Activated T-helper 17 cell treated with anti-CD3 and anti-CD28 coated beads, Interleukin-2, amount 50 U/mL, for 72 hours (primary cell): Measurements from ENCODE around the gene HOPX. TPM values are rescaled to one million over a fixed set of nuclear protein-coding genes. Genes with fewer than 3 reads are reported as not detected.
"Not testable (repeated sequence)": the region's sequence is repeated elsewhere in the genome, so short reads cannot be mapped to it uniquely, and the experiment has no call there.

ENCODE experiments used
- ATAC-seq: fragments of 150-1000 bp; cut with Tn5 transposase; replicated peaks from 2 replicates; pipeline ENCODE4 v1.10.0; 2021; ENCODE audit warnings: mild to moderate bottlenecking, moderate library complexity
- H3K27ac Mint-ChIP-seq: one replicate; pipeline ENCODE4 v1.8.0; 2022; ENCODE audit warnings: mixed read lengths
- H3K27me3 Mint-ChIP-seq: one replicate; pipeline ENCODE4 v1.8.0; 2022; ENCODE audit warnings: mixed read lengths
- H3K36me3 Mint-ChIP-seq: one replicate; pipeline ENCODE4 v1.8.0; 2022; ENCODE audit warnings: low read depth, mild to moderate bottlenecking, mixed read lengths
- H3K4me1 Mint-ChIP-seq: one replicate; pipeline ENCODE4 v1.8.0; 2022; ENCODE audit warnings: mixed read lengths
- H3K4me3 Mint-ChIP-seq: one replicate; pipeline ENCODE4 v1.8.0; 2022; ENCODE audit warnings: mild to moderate bottlenecking, mixed read lengths
- H3K9me3 Mint-ChIP-seq: one replicate; pipeline ENCODE4 v1.8.0; 2022; ENCODE audit warnings: mixed read lengths
- total RNA-seq, 2 donors: library from RNA; stranded (reverse); gene quantifications; one replicate each; pipeline ENCODE4 v1.2.3, GENCODE V29; 2022

HOPX gene
- total RNA-seq, 2 donors from 2014 or later: 53.6 to 118 TPM

DNA sequence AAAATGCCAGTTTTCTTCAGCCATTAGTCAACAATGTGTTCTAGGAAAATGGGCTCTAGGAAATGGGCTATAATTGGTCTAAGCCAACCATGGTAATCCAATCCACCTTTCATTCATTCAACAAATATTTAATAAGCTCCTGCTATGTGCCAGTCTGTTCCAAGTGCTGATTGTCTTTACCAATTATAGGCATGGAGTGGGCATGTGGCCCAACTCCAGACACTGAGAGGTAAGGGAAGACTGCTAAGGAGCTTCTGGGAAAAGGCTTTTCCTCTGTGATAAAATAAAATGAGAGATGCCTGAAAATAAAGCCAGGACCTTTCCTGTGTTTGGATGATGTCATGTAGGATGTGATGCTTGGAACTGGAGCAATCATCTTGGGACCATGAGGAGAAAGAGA lies 43.3 kb downstream of the HOPX start:
- no peak for ATAC-seq
- Mint-ChIP-seq H3K36me3 (no peaks in the 10 kb centered on the region), H3K9me3 (no peaks in the 10 kb centered on the region), H3K27me3 (no peaks in the 10 kb centered on the region), H3K27ac (no peak overlapping the region), H3K4me3 (peak overlapping the region; percentile 74), H3K4me1 (peaks cover 17% of the 10 kb centered on the region)

DNA sequence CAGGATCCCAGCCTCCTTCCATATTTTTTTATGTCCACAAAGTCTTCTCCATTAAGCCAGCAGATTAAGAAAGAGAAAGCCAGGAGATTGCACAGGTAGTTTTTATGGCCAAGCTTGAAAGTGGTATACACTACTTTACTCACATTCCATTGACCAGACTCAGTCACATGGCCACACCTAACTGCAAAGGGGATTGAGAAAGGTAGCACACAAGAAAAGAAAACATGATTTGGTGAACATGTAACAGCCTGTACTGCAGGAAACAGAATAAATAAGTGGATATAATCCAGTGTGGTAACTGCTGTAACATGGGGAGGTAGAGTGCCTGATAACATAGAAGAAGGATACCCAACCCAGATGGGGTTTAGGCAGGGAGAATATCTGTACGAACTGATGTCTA lies 43.9 kb downstream of the HOPX start:
- H3K27me3 Mint-ChIP-seq: no peaks in the 10 kb centered on the region
- H3K9me3 Mint-ChIP-seq: no peaks in the 10 kb centered on the region
- ATAC-seq: no peak
- H3K27ac Mint-ChIP-seq: no peak overlapping the region
- H3K4me1 Mint-ChIP-seq: peaks cover 17% of the 10 kb centered on the region
- H3K36me3 Mint-ChIP-seq: no peaks in the 10 kb centered on the region
- H3K4me3 Mint-ChIP-seq: no peak overlapping the region

DNA sequence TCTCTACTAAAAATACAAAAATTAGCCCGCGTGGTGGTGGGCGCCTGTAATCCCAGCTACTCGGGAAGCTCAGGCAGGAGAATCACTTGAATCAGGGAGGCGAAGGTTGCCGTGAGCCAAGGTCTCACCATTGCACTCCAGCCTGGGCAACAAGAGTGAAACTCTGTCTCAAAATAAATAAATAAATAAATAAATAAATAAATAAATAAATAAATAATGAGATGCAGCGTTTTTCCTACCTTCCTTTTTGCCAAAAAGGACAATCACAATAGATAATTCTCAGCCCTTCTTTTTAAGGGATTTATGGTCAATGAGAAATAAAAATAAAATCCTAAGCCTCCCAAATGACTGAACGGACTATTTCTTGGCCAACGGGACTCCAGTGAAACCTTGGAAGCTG lies 46.1 kb downstream of the HOPX start:
- H3K9me3 Mint-ChIP-seq, ATAC-seq, H3K4me3 Mint-ChIP-seq, H3K27ac Mint-ChIP-seq, H3K4me1 Mint-ChIP-seq, H3K27me3 Mint-ChIP-seq, H3K36me3 Mint-ChIP-seq: not testable (repeated sequence)

DNA sequence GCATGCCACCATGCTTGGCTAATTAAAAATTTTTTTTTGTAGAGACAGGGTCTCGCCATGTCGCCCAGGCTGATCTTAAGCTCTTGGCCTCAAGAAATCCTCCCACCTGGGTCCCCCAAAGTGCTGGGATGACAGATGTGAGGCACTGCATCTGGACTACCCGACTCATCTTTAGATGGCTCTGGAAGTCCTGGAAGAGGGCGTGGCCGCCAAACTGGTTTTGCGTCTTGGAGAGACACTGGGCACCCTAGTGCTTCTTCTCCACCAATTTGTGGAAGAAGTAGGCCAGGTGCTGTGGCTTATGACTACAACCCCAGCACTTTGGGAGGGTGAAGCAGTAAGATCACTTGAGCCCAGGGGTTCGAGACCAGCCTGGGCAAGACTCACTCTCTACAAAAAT lies 47.6 kb downstream of the HOPX start:
- no peak overlapping the region for H3K4me3 Mint-ChIP-seq
- peaks cover 4% of the 10 kb centered on the region for H3K4me1 Mint-ChIP-seq
- no peaks in the 10 kb centered on the region for H3K36me3 Mint-ChIP-seq
- ATAC-seq: no peak
- H3K9me3 Mint-ChIP-seq: no peaks in the 10 kb centered on the region
- H3K27ac Mint-ChIP-seq: no peak overlapping the region
- H3K27me3 Mint-ChIP-seq: no peaks in the 10 kb centered on the region

DNA sequence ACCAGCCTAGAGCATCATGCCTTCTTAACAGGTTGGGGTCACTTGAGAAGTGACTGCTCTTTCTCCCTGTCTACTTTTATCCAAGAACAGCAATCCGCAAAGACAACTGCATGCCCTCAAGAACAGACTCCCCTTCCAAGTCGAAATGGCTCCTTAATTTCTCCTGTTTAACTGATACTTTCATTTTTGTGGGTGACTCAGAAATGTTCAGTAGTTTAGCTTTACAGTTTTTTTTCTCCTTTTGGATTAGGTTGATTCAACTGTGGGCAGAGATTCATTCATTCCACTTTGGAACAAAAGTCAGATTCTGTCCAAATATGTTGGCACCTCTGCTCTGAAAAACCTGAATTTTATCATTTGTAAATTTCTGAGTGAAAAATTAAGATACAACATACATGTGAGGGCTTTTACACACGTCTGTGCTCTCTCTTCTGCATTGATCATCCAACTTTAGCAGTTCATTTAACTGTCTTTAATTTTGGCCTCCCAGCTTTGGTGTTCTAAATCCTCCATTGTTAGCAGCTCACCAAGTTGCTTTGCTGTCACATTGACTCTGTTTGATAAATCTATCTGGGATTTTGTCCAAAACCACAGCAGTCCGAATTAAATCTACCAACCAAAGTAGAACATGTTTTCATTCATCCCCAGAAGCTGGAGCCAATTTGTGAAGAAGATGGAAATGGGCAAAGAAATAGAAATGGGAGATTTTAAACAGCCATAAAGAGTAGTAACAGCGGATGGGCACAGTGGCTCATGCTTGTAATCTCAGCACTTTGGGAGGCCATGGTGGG lies 50.0 kb downstream of the HOPX start:
- peaks cover 4% of the 10 kb centered on the region for H3K4me1 Mint-ChIP-seq
- no peak overlapping the region for H3K4me3 Mint-ChIP-seq
- H3K9me3 Mint-ChIP-seq: no peaks in the 10 kb centered on the region
- no peak for ATAC-seq
- H3K36me3 Mint-ChIP-seq: no peaks in the 10 kb centered on the region
- peak overlapping the region; percentile 30 for H3K27ac Mint-ChIP-seq
- H3K27me3 Mint-ChIP-seq: no peaks in the 10 kb centered on the region

DNA sequence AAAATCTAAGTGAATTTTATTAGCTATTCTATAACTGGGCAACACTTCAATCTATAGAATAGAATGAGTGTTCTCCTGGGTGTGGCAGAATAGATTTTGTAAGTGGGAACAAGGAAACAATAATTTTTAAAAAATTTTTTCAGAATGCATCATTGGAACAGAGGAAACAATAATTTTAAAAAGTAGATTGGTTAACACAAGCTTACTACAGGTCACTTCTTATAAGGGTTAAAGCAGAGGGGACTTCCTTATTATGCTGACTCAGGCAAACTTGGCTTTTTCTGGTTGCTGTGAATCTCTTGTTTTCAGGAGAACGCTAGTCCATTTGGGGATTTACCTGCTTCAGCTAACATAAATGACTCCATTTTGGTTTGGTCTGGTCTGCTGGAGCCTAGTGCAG lies 52.5 kb downstream of the HOPX start:
- Mint-ChIP-seq H3K27ac (no peak overlapping the region), H3K9me3 (peaks cover 9% of the 10 kb centered on the region), H3K27me3 (peaks cover 3% of the 10 kb centered on the region), H3K4me1 (peaks cover 4% of the 10 kb centered on the region), H3K36me3 (no peaks in the 10 kb centered on the region), H3K4me3 (no peak overlapping the region)
- ATAC-seq: no peak

DNA sequence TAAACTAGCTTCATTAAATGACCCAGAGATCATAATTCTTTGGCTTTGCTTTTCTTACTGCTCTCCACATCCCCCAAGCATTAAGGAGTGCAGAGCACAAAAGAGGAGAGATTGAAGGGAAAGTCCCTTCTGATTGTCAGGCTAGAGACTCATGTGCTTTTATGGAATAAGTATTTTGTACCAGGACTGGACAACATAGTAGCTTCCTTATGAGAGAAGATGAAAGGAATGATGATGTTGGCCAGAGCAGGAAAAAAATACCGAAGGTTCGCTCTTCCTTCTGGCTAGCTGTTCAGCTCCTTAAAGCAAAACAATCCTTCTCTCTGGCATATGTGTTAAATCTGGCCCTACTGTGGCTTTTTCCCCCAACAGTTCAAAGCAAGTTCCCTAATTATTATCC lies 53.1 kb downstream of the HOPX start:
- Mint-ChIP-seq H3K4me1 (peaks cover 4% of the 10 kb centered on the region), H3K27ac (no peak overlapping the region), H3K27me3 (peaks cover 3% of the 10 kb centered on the region), H3K9me3 (peaks cover 10% of the 10 kb centered on the region), H3K4me3 (no peak overlapping the region), H3K36me3 (no peaks in the 10 kb centered on the region)
- ATAC-seq: no peak

DNA sequence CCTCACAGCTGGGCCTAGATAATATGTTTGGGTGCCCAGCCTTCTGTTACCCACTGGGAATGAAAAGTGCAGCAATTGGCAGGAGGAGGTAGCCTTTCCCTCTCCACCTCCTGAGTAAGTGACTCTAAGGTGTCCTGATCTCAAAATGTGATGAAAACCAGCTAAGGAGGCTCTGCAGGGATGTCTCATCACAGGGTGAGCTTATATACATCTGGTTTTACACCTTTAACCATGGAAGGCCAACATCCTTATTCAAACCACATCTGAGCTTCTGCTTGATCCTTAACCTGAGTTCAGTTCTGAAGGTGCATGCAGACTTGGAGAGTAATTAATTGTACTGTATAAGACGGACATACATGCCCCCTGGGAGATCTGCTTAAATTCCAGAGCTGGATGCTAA lies 53.7 kb downstream of the HOPX start:
- peaks cover 10% of the 10 kb centered on the region for H3K9me3 Mint-ChIP-seq
- peaks cover 3% of the 10 kb centered on the region for H3K27me3 Mint-ChIP-seq
- H3K27ac Mint-ChIP-seq: no peak overlapping the region
- no peak overlapping the region for H3K4me3 Mint-ChIP-seq
- no peaks in the 10 kb centered on the region for H3K36me3 Mint-ChIP-seq
- H3K4me1 Mint-ChIP-seq: peaks cover 4% of the 10 kb centered on the region
- ATAC-seq: no peak

DNA sequence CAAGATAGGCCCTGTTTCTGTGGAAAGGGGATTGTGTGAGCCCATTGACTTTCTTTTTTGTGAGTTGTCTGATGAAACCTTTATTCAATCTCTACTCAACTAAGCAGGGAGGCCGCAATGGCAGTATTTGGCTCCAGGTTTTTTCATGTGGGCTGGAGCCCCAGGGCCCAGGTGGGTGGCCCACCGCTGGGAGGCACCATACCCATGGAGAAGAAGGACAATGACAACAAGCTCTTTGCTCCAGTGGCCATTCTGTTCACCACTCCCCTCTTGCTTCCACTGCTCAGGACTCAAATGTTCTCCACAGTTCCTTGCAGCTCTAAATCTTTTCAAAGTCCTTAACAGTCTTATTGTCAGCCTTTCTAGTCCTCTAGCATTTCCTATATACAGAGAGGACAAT lies 54.1 kb downstream of the HOPX start:
- H3K27me3 Mint-ChIP-seq: peaks cover 3% of the 10 kb centered on the region
- H3K9me3 Mint-ChIP-seq: peaks cover 10% of the 10 kb centered on the region
- peaks cover 4% of the 10 kb centered on the region for H3K4me1 Mint-ChIP-seq
- no peaks in the 10 kb centered on the region for H3K36me3 Mint-ChIP-seq
- H3K4me3 Mint-ChIP-seq: no peak overlapping the region
- ATAC-seq: peak; percentile 51
- H3K27ac Mint-ChIP-seq: no peak overlapping the region

DNA sequence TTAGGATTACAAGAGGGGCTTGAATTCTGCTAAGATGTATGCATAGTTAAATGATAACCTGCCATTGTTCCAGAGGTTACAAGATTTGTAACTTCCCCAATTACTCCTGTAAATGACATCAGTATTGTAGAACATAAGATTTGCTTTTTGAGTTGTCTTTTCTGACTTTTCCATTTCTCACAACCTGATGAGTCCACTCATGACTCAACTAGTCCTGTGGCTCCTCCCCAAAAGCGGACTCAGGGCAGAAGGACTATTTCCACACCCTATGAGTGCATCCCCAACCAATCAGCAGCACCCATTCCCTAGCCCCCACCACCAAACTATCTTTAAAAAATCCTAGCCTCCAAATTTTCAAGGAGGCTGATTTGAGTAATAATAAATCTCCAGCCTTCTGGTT lies 54.7 kb downstream of the HOPX start:
- ATAC-seq: peak; percentile 67
- Mint-ChIP-seq H3K36me3 (no peaks in the 10 kb centered on the region), H3K9me3 (peaks cover 10% of the 10 kb centered on the region), H3K4me1 (peaks cover 4% of the 10 kb centered on the region), H3K4me3 (no peak overlapping the region), H3K27me3 (peaks cover 3% of the 10 kb centered on the region), H3K27ac (no peak overlapping the region)

DNA sequence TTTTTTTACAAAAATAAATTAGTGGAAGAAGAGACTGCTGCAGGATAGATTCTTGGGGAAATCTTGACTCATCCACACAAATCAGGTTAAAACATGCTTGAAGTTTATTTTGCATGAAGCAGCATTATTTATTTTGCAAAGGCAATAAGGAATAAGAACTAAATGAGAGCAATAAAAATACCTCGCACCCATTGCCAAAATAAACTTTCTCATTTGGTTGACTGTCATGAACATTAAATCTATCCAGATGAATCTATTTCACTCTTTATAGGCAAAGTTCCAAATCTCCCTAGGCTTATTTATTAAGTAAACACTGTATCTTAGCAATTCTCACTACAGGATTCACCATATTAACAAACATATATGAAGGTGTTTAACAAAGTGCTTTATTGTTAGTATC lies 58.9 kb downstream of the HOPX start:
- H3K4me1 Mint-ChIP-seq: no peaks in the 10 kb centered on the region
- H3K9me3 Mint-ChIP-seq: peaks cover 10% of the 10 kb centered on the region
- ATAC-seq: no peak
- peaks cover 3% of the 10 kb centered on the region for H3K27me3 Mint-ChIP-seq
- no peaks in the 10 kb centered on the region for H3K36me3 Mint-ChIP-seq
- H3K27ac Mint-ChIP-seq: no peak overlapping the region
- H3K4me3 Mint-ChIP-seq: no peak overlapping the region

DNA sequence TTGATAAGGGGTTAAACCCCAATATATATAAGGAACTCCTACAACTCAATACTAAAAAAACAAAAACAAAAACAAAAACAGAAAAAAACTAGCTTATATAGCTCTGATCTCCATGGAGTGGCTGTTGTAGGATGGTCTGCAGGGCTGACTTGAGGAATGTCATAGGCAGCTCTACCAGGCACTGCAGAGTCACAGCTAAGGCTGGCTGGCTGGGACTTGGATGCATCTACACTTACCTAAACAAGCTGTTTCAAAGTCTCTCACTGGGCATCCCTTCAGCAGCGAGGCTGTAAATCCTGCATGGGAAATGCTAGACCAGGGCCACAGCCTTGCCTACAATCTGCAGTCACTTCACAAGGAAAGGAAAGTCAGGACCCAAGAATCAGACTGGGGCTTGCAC lies 61.3 kb downstream of the HOPX start:
- H3K4me3 Mint-ChIP-seq: no peak overlapping the region
- H3K27ac Mint-ChIP-seq: no peak overlapping the region
- peaks cover 7% of the 10 kb centered on the region for H3K9me3 Mint-ChIP-seq
- no peaks in the 10 kb centered on the region for H3K36me3 Mint-ChIP-seq
- peaks cover 8% of the 10 kb centered on the region for H3K27me3 Mint-ChIP-seq
- no peaks in the 10 kb centered on the region for H3K4me1 Mint-ChIP-seq
- ATAC-seq: no peak

DNA sequence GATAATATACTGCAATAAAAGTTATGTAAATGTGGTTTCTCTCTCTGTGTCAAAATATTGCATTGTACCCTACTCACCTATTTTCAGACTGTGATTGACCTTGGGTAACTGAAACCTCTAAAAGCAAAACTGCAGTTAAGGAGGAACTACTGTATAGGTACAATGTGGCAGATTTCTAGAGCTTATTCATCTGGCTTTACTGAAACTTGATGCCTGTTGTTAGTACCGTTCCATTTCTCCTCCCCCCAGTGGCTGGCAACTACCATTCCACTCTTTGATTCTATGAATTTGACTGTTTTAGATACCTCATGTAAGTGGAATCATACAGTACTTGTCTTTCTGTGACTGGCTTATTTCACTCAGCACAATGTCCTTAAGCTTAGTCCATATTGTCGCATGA lies 61.9 kb downstream of the HOPX start:
- Mint-ChIP-seq H3K36me3 (no peaks in the 10 kb centered on the region), H3K4me3 (no peak overlapping the region), H3K27ac (no peak overlapping the region), H3K9me3 (peaks cover 7% of the 10 kb centered on the region), H3K27me3 (peaks cover 8% of the 10 kb centered on the region), H3K4me1 (no peaks in the 10 kb centered on the region)
- ATAC-seq: peak; percentile 84

DNA sequence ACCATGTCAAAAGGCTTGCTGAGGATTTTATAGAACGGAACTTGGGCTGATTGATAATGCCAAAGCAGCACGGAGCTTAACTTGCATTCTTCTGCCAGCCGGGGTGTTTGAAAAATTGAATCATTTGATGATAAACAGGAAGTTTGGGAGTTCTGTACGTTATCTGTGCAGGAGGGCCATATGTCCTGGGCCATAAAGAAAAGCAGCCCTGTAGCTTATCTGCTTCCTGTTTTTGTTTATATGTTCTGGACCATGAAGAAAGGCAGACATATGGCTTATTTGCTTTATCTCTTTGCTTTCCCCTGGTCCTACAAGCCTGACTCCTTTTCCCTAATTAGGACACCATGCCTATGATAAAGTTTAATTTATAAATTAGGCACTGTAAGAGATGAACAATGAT lies 62.4 kb downstream of the HOPX start:
- no peak for ATAC-seq
- Mint-ChIP-seq H3K9me3 (peaks cover 3% of the 10 kb centered on the region), H3K36me3 (no peaks in the 10 kb centered on the region), H3K27ac (no peak overlapping the region), H3K27me3 (peaks cover 9% of the 10 kb centered on the region), H3K4me3 (no peak overlapping the region), H3K4me1 (no peaks in the 10 kb centered on the region)

DNA sequence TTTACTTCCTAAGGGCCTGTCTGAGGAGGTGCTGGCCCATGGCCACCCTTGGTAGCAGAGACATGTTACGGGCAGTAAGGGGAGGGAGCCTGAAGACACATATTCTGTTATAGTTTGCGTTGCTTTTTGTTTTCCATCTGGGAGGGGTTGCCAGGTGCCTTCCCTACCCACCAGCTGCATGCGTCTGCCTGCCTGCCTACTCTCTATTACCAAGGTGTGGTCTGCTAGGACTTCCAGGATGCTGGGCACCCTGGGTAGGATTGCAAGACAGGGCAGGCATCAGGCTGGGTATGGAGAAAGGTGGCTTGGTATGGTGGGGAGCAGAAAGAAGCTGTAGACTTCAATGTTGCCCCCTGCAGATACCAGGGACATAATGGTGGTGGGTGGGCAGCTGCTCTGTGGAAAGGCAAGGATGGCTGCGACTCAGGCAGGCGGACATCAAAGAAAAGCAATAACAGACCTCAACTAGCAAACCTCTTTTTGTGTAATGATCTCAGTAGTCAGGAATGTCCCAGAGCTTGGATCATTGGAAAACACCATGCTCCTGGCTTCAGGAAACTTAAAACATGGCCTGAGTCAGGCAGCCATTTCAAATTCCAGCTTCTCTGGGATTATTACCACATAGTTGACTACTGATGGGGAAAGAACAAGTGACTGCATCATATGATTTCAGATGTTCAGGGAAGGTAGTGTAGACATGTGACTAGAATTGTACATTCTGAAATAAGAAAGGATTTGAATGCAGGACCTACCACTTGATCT lies 67.8 kb downstream of the HOPX start:
- H3K36me3 Mint-ChIP-seq: no peaks in the 10 kb centered on the region
- no peak overlapping the region for H3K4me3 Mint-ChIP-seq
- ATAC-seq: no peak
- peaks cover 9% of the 10 kb centered on the region for H3K27me3 Mint-ChIP-seq
- H3K27ac Mint-ChIP-seq: no peak overlapping the region
- H3K9me3 Mint-ChIP-seq: no peaks in the 10 kb centered on the region
- no peaks in the 10 kb centered on the region for H3K4me1 Mint-ChIP-seq
